ENCODE results near the gene PTGDR. TPM values are rescaled to one million over a fixed set of nuclear protein-coding genes. Genes with fewer than 3 reads are reported as not detected.

The PTGDR gene
- total RNA-seq, 1 experiment from 2014 or later = not detected

DNA sequence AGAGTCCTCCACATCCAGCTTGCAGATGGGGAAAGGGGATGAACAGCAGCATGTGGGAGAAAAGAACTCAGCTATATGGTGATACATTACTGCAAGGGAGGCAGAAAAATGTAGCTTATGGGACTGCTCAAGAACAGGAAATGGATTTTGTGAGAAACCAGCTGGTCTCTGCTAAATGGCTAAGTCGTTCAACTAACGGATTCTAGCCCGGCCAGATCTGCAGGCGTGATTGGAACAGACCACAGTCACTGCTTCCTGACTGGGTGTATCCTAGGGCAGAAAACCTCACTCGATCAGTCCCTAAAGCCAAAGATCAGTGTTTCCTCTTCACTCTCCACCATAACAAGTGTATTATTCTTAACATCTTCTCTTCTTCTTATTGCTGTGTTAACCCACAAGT lies 8.1 kb upstream of the PTGDR start:
- no peak for DNase-seq (ENCODE audit: low spot score)
- in situ Hi-C loops (cut with HindIII; ENCODE audit: low sequenced_read_pairs) = no loop called here

DNA sequence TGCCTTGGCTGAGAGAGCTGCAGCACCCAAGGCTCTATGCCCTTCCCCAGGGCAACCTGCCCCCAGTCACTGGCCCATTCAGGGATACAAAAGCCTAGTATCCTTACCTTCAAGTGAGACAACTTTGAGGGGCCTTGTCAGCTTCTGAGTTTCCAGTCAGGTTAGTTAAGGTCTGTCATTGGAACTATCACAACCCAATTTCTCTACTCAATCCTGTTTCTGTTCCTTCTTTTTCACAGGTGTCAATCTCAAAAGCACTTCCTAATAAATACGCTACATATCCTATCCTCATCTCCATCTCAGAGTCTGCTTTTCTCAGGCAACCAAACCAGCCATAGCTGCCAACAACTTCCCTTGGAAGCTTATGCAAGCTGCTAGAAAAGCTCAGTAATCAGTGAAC lies 4.9 kb upstream of the PTGDR start:
- in situ Hi-C loops (cut with HindIII; ENCODE audit: low sequenced_read_pairs) = no loop called here
- DNase-seq (ENCODE audit: low spot score) = no peak

DNA sequence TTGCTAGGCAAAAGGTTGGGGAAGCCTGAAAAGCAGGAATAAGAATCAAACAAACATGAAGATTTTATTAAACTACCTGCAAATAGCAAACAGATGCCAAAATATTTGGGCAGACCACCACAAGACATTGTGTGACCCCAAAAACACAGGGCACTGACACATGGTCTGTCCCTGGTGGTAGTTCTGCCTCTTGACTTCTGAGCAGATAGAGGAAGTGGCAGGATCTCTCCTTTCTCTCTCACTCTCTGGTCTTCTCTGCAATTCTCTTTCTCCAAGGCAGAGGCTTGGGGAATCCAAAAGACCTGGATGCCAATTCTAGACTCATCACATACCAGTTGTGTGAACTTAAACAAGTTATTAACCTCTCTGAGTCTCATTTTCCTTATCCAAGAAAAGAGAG lies 4.3 kb upstream of the PTGDR start:
- in situ Hi-C loops (cut with HindIII; ENCODE audit: low sequenced_read_pairs) = no loop called here
- no peak for DNase-seq (ENCODE audit: low spot score)

DNA sequence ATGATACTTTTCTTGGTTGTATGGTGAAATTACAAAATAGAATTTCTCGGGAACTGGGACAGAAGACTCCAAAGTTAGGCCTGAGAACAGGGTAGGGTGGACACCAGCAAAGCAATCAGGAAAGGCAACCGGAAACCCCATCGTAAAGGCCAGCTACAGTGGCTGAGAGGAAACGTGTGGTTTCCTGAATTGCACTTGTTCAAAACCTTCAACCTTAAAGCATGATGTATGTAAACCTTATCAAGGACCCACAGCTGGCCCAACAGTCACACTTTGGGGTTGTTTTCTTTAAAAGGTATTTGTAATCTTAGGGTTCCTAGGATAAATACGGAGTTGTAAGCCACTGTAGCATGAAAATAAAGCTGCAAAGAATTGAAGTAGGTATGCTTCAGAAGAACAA lies 2.2 kb upstream of the PTGDR start:
- DNase-seq (ENCODE audit: low spot score) = no peak

DNA sequence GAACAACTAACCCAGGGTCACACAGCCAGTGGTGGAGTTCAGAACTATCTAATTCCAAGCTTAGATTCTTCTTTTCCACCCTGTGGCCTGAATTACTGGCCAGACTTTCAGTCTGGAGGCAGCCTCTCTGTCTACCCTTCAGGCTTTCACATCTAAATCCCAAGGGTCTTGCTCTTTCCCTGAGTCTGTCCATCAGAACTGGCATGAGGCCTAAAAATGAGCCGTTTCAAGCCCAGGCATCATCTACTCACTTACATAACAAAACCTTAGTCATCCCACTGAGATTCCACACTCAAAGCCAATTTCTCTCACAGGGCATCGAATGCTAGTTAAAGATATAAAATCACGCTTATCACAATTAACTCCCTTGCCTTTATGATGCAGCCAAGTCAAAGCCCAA lies 1.3 kb upstream of the PTGDR start:
- no peak for DNase-seq (ENCODE audit: low spot score)
- in situ Hi-C loops (cut with HindIII; ENCODE audit: low sequenced_read_pairs) = no loop called here

More for the DNA sequence above, 2.2 kb upstream of the PTGDR start:
- in situ Hi-C loops (cut with HindIII; ENCODE audit: low sequenced_read_pairs) = no loop called here

DNA sequence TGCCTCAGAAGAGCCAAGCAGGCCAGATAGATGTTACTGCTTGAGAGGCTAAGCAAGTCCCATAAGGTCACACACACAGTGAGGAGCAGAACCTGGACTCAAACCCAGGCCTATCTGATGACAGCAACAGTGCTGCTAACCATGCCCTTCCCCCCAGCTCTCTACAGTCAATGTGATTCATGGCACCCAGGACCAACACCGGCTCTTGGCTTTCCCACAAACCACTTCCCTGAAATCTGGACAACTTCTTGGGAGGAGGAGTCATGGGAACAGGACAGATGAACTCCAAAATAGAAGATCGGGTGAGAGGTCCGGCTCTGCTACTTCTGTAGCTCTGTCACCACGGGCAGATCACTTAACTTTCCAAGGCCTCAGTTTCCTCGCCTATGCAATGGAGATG lies 716 bp upstream of the PTGDR start:
- DNase-seq (ENCODE audit: low spot score) = no peak
- in situ Hi-C loops (cut with HindIII; ENCODE audit: low sequenced_read_pairs) = no loop called here

DNA sequence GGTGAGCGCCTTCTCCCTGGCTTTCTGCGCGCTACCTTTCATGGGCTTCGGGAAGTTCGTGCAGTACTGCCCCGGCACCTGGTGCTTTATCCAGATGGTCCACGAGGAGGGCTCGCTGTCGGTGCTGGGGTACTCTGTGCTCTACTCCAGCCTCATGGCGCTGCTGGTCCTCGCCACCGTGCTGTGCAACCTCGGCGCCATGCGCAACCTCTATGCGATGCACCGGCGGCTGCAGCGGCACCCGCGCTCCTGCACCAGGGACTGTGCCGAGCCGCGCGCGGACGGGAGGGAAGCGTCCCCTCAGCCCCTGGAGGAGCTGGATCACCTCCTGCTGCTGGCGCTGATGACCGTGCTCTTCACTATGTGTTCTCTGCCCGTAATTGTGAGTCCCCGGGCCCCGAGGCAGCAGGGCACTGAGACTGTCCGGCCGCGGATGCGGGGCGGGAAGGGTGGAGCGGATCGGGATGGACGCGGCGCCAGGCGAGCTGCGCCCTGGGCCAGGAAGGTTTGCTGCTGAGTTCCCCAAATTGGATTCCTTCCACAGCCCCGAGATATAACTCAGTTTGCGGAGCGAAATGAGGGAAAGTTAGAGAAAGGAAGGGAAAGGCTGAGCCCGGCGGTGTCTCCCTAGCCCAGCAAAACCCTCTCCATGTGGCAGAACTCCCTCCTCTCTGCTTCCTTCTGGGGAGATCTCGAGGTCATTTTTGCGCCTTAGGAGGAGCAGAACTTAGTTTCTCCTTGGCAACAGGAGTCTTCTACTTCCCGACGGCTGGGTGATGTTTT lies 972 bp downstream of the PTGDR start:
- DNase-seq (ENCODE audit: low spot score) = no peak
- in situ Hi-C loops (cut with HindIII; ENCODE audit: low sequenced_read_pairs) = no loop called here

DNA sequence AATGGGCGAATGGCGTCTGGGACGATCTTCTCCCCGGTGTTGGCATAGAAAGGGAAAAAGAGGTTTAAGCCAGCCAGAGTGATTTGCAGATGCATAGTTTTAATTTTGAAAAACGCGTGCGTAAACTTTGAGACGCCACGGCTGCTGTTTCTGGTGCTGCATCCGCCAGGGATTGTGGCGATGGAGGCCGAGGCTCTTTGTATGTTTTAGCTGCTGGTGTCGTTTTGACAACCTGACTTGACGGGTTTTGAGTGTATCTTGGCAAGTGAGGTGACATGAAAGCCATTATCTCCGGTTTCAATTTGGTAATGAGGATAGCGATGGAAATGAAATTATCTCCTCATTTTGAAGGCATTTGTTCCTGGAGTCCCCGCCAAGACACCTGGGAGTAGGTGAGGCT lies 1.6 kb downstream of the PTGDR start:
- in situ Hi-C loops (cut with HindIII; ENCODE audit: low sequenced_read_pairs) = no loop called here
- no peak for DNase-seq (ENCODE audit: low spot score)

DNA sequence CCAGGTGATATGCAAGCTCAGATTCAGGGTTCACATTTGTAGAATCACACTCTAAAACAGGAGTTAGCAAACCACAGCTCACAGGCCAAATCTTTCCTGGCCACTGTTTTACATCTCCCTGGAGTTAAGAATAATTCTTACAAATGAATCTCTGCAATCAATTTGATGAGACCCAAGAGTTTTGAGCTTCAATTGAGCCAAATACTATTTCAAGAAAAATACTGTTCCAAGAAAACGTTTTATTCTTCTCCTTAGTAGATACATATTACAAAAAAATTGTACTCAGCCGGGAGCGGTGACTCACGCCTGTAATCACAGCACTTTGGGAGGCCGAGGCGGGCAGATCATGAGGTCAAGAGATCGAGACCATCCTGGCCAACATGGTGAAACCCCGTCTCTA lies 2.5 kb downstream of the PTGDR start:
- in situ Hi-C loops (cut with HindIII; ENCODE audit: low sequenced_read_pairs) = no loop called here

DNA sequence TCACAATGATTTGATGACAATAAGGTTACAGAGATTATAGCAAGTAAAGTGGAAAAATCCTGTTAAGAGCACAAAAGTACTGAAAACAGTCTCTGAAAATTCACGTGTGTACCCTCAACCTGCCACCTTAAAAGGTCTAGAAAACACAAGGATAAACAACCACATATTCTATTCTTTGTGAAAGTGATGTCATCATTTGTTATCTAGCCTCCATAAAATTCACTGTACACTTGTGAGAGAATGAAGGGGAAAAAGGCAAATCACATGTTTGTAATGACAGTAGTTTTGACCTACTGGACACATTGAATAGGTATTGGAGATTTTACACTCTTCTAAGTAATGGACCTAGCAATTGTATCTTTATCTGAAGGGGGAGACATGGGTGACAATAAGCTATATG lies 4.0 kb downstream of the PTGDR start:
- in situ Hi-C loops (cut with HindIII; ENCODE audit: low sequenced_read_pairs) = no loop called here

More for the DNA sequence above, 2.5 kb downstream of the PTGDR start:
- DNase-seq (ENCODE audit: low spot score) = no peak

DNA sequence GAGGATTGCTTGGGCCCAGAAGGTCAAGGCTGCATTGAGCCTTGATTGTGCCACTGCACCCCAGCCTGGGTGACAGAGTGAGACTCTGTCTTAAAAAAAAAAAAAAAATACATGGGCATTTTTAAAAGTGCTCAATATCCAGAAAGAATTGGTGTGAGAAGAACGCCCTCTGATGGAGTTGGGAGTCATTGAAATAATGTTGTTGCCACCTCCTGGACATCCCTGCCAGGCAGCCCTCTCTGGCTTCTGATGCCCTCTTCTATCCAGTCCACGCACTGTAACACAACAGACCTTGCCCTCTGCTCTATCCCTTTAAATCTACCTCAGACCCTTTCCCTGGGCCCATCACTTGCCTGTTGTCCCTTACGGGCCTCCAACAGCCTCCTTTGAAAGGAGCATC lies 4.9 kb downstream of the PTGDR start:
- DNase-seq (ENCODE audit: low spot score) = no peak
- in situ Hi-C loops (cut with HindIII; ENCODE audit: low sequenced_read_pairs) = no loop called here

More for the DNA sequence above, 4.0 kb downstream of the PTGDR start:
- no peak for DNase-seq (ENCODE audit: low spot score)

DNA sequence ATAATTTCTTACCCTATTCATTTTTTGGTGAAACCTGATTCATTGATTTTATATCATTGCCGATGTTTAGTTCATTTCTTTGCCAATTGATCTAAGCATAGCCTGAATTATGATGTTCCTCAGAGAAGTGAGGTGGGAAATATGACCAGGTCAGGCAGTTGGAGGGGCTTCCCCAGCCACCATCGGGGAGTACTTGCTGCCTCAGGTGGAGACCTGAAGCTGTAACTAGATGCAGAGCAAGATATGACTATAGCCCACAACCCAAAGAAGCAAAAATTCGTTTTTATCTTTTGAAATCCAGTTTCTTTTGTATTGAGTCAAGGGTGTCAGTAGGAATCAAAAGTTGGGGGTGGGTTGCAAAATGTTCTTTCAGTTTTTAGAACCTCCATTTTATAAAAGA lies 7.9 kb downstream of the PTGDR start:
- in situ Hi-C loops (cut with HindIII; ENCODE audit: low sequenced_read_pairs) = no loop called here
- DNase-seq (ENCODE audit: low spot score) = no peak

DNA sequence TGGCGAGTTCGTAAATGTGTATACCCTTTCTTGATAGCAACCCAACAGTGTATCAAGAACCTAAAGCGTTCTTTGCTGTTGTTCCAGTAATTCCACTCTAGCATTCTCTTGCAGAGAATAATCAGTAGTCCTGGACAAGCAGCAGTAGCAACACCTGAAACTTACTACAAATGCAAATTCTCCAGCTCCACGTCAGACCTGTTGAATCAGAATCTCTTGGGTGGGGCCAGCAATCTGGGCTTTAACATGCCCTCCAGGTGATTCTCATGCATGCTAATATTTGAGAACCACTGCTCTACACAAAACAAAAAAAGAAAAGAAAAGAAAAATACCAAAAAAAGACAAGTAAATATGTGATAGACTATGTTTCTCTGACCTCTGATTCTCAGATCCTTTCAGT lies 10.1 kb downstream of the PTGDR start:
- no peak for DNase-seq (ENCODE audit: low spot score)
- in situ Hi-C loops (cut with HindIII; ENCODE audit: low sequenced_read_pairs) = no loop called here

DNA sequence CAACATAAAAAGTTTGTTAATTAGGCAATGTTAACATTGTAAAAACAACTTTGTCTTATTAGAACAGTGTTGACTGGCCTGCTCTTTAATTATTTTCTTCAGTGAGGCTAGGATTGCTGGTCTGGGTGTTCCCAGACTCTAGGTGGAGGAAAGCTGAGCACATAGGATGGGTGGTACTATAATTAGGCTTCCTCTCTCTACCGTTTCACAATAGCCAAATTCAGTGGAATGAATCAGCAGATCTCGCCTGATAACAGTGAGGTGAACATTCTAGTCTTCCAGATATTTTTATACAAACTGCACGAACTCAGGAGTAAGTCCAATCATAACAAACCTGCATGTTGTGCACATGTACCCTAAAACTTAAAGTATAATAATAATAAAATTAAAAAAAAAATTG lies 11.9 kb downstream of the PTGDR start:
- DNase-seq (ENCODE audit: low spot score) = no peak
- in situ Hi-C loops (cut with HindIII; ENCODE audit: low sequenced_read_pairs) = no loop called here

DNA sequence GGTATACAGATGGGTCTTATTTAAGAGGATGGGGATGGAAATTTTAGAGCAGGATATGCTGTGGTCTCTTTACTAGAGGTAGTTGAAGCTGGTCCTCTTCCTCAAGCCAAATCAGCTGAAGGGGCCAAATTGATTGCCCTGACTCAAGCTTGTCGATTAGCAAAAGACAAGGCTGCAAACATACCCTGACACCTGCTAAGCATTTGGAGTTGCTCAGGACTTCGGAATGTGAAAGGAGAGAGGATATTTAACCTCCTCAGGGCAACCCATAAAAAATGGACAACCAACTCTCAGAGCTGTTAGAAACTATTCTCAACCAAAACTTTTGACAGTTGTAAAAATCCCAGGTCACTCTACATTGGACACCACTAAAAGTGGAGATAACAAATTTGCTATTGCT lies 15.6 kb downstream of the PTGDR start:
- no peak for DNase-seq (ENCODE audit: low spot score)

DNA sequence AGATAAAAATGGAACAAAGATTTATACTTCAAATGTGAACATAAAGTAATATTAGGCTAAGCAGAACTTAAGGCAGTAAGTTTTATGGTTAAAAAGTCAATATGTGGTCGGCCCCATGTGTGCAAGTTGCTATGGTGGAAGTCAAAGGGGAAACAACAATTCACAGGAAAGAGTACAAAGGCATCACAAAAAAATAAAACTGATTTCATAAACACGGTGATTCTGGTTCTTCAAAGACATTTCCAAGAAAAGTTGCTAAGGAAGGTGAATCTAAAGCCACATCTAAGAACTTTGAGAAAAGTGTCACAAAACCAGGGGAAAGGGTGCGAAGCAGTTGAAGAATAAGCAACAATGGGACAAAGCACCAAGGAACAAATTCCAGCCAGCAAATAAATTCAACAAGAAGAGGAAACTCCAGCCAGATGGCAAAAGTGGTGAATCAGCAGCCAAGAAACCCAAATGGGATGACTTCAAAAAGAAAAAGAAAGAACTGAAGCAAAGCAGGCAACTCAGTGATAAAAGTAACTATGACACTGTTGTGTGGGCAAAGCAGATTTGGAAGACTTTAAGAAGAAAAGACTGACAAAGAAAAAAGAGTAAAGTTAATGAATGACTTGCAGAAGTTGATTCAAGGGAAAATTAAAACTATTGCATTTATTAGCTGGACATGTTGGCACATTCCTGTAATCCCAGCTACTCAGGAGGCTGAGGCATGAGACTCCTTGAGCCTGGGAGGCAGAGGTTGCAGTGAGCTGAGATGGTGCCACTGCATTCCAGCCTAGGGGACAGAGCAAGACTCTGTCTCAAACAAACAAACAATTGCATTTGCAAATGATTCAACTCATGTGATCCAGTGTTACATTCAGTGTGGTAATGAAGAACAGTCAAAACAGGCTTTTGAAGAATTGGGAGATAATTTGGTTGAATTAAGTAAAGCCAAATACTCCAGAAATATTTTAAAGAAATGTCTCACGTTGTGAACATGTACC lies 19.5 kb downstream of the PTGDR start:
- in situ Hi-C loops (cut with HindIII; ENCODE audit: low sequenced_read_pairs) = no loop called here
- DNase-seq (ENCODE audit: low spot score) = no peak

More for the DNA sequence above, 15.6 kb downstream of the PTGDR start:
- in situ Hi-C loops (cut with HindIII; ENCODE audit: low sequenced_read_pairs) = no loop called here

DNA sequence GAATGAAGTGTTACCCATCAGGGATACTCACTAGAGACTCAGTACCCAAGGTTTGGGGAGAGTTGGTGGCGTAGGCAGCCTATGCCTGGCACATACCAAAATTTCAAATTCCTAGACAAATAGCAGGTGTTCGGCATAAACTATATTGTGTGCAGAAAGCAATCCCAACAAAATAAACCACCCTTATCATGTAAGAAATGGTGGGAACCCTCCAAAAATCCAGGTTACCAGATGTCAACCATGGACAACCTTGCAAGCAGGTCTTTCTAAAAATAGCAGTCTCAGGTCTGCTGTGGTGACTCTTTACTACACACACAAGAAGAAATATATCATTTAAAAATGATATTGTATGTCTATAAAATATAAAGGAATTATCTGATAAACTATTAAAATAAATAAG lies 28.9 kb downstream of the PTGDR start:
- DNase-seq (ENCODE audit: low spot score) = no peak
- in situ Hi-C loops (cut with HindIII; ENCODE audit: low sequenced_read_pairs) = no loop called here

DNA sequence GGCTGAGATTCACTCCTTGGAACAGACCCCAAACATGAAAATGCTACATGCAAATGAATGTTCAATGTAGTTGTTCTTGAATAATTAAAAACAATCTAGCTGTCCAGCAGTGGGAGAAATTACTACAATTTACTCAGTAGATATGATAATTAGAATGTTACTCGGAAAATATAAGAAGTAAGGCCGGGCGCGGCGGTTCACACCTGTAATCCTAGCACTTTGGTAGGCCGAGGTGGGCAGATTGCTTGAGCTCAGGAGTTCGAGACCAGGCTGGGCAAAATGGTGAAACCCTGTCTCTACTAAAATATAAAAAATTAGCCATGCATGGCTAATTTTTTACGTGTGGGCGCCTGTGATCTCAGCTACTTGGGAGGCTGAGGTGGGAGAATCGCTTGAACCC lies 31.3 kb downstream of the PTGDR start:
- in situ Hi-C loops (cut with HindIII; ENCODE audit: low sequenced_read_pairs) = no loop called here
- no peak for DNase-seq (ENCODE audit: low spot score)

DNA sequence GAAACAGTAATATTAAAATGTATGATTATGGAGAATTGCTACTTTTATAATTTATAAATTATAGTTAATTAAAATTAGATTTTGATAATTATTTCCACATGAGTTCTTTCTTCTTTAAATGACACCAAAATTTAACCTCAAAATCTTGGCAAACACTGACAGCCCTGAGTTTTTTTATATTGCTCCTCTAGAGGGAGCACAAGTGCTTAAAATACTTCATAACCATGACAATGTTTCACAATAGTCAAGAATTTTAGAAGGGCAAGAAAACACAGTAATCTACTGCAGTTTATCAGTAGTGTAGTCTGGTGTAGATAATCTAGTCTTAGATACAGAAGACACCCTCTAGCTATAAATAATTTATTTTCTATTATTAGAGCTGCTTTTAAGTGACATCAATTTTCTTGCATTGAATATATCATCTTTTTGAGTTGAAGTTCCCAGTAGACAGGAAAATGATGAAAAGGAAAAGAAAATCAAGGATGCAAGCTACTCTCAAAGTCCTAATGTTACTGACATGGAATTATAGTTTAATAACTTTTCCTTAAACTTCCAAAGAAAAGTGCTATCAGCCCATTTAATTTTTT lies 32.3 kb downstream of the PTGDR start:
- in situ Hi-C loops (cut with HindIII; ENCODE audit: low sequenced_read_pairs) = no loop called here
- peak; percentile 54 for DNase-seq (ENCODE audit: low spot score)

DNA sequence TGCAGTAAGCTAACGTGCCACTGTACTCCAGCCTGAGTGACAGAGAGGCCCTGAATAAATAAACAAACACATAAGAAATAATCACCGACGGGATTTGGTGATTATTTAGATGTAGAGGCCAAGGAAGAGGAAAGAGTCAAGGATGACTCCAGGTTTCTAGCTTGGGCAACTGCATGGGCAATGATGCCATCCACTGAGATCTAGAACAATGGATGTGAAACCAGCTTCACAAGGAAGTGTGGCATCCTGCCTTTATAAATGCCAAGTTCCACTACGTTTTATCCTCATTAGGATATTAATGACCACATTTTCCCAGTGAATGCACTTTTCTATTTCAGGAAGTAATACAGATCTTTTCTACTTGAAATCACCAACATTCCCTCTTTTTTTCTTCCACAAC lies 35.7 kb downstream of the PTGDR start:
- DNase-seq (ENCODE audit: low spot score) = no peak
- in situ Hi-C loops (cut with HindIII; ENCODE audit: low sequenced_read_pairs) = no loop called here
